Activated CD8-positive, alpha-beta memory T cell treated with anti-CD3 and anti-CD28 coated beads, Interleukin-2, amount 50 U/mL, for 24 hours (primary cell): Measurements from ENCODE around the gene IL18RAP.

Experiments
- DNase-seq: peaks from one replicate; pipeline ENCODE4 v3.0.0-alpha.2; 2020; ENCODE audit errors: extremely low read depth

The IL18RAP gene

GRCh38 chr2:102422910-102423309 lies at the start of gene IL18RAP:
TSS of gene IL18RAP (plus strand) at chr2:102423160. CDS start at chr2:102423278, 118 bp downstream.
- DNase-seq, result no peak

GRCh38 chr2:102376052-102376591 lies 46.8 kb upstream of the IL18RAP start:
- no peak for DNase-seq

- no peak for DNase-seq
Measured at GRCh38 chr2:102383722-102384121, 39.2 kb upstream of the IL18RAP start.

- no peak for DNase-seq
Measured at GRCh38 chr2:102385522-102385921, 37.4 kb upstream of the IL18RAP start.

- DNase-seq, result no peak
Measured at GRCh38 chr2:102386004-102386403, 37.0 kb upstream of the IL18RAP start.

- DNase-seq, result no peak
Measured at GRCh38 chr2:102386867-102387541, 36.0 kb upstream of the IL18RAP start.

- DNase-seq, result no peak
Measured at GRCh38 chr2:102387763-102388546, 35.0 kb upstream of the IL18RAP start.

GRCh38 chr2:102391565-102391964 lies 31.4 kb upstream of the IL18RAP start:
- DNase-seq, result no peak

- no peak for DNase-seq
Measured at GRCh38 chr2:102392096-102392495, 30.9 kb upstream of the IL18RAP start.

GRCh38 chr2:102392942-102393341 lies 30.0 kb upstream of the IL18RAP start:
- DNase-seq, result no peak

GRCh38 chr2:102396012-102396411 lies 26.9 kb upstream of the IL18RAP start:
- DNase-seq, result no peak

GRCh38 chr2:102397209-102397608 lies 25.8 kb upstream of the IL18RAP start:
- no peak for DNase-seq

GRCh38 chr2:102399499-102400141 lies 23.3 kb upstream of the IL18RAP start:
- DNase-seq, result no peak

GRCh38 chr2:102401456-102401855 lies 21.5 kb upstream of the IL18RAP start:
- DNase-seq, result no peak

- no peak for DNase-seq
Measured at GRCh38 chr2:102401865-102402264, 21.1 kb upstream of the IL18RAP start.

- DNase-seq, result no peak
Measured at GRCh38 chr2:102410952-102411351, 12.0 kb upstream of the IL18RAP start.

GRCh38 chr2:102412199-102412598 lies 10.8 kb upstream of the IL18RAP start:
- no peak for DNase-seq

- DNase-seq, result no peak
Measured at GRCh38 chr2:102417946-102418345, 5.0 kb upstream of the IL18RAP start.

GRCh38 chr2:102418421-102418961 lies 4.5 kb upstream of the IL18RAP start:
- no peak for DNase-seq

- DNase-seq, result no peak
Measured at GRCh38 chr2:102420290-102420689, 2.7 kb upstream of the IL18RAP start.

- DNase-seq, result no peak
Measured at GRCh38 chr2:102421890-102422759, 835 bp upstream of the IL18RAP start.
